Heart left ventricle (tissue), 13 donors: Measurements from ENCODE around the gene TMEM175.

Experiments used
- CTCF ChIP-seq, 12 donors: fragments of 200-600 bp; sonication (generic) in 4 of 12; IDR thresholded peaks; one replicate each; pipeline versions ENCODE4 v1.5.0 to v1.8.0; 2018 to 2022; ENCODE audit warnings: antibody characterized with exemption in 12 of 12, mild to moderate bottlenecking in 5 of 12
- POLR2A ChIP-seq, 2 donors: fragments of 450-650 bp; IDR thresholded peaks; one replicate each; pipeline ENCODE4 v1.6.1; 2017; ENCODE audit warnings: antibody characterized with exemption in 2 of 2, mild to moderate bottlenecking in 2 of 2, moderate library complexity in 2 of 2
- donor health status: ischemic (EF 13 %, LVEDD 7.1; RV severe dilation, severe dysfunction).
- donor health status: DM: no; HTN: yes; CAD: no.
- donor health status: DM: no; HTN: no; CAD: no.
- donor health status: ischemic (EF 25% LVEDD 6.9; RV normal size, moderate dysfunction).
- donor health status: ischemic (EF 25% LVEDD 5.7; RV mildly dilated, moderate dysfunction).
- donor health status: ischemic (EF 35%, LVEDD 5.7; RV mildly dilated, moderate dysfunction).
- donor health status: nonischemic (EF 11% LVEDD 7.7; RV severe dilation, severe dysfunction).
- donor health status: DM: yes; HTN: yes; CAD: no.
- donor health status: PGD.
- donor health status: ischemic (EF 29% LVEDD 5.4; RV normal size, mild dysfunction).
- donor health status: nonischemic (EF 23%, LVEDD 6.1; RV moderate dilation, normal function).

- TF ChIP-seq CTCF (IDR thresholded peaks at IDR 0.05): no peak
- no peak for TF ChIP-seq POLR2A (IDR thresholded peaks at IDR 0.05)
These were observed 13.8 kb downstream of the TMEM175 start for GRCh38 chr4:946103-946450.
